HG03460 (cell line): ENCODE measurements around the gene COL5A2.

ENCODE experiments used
- ATAC-seq: cut with Tn5 transposase; IDR thresholded peaks from one replicate; pipeline ENCODE4 v1.9.1; 2021; ENCODE audit not compliant: unreplicated experiment

The COL5A2 gene

GRCh38 chr2:189109921-189110397, 69.6 kb downstream of the COL5A2 start:
- peak; percentile 93 for ATAC-seq

DNA sequence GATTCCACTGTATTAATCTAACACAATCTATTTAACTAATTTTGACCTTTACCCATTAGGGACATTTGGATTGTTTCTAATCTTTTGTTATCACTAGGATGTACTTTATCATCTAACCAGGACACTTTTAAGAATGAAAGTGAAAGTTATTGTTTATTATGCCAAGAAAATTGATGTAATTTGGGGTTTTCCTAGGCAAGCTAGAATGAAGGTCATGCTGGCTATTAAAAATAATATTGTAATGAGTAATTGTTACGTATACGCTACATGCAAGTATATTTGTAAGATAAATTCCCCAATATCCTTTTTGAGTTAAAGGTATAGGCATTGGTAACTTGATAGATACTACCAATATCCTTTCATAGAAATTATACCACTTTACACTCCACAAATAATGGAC, 74.6 kb downstream of the COL5A2 start:
- no peak for ATAC-seq

DNA sequence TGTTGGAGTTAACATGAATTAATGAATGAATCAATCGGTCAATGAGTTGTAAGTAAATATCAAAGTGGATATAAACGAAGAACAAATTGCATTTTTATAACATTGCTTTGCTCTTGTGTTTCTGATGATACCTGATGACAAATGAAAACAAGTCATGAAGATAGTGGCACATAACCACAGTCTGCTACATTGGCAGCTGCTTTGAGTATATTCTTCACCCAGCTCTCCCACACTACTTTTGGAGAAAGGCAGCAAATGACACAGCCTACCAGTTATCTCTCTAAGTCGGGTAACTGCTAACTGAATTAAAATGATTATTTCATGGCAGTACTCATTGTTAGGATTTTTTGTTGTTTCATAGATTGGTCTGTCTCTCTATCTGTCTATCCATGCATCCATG, 76.8 kb downstream of the COL5A2 start:
- no peak for ATAC-seq

DNA sequence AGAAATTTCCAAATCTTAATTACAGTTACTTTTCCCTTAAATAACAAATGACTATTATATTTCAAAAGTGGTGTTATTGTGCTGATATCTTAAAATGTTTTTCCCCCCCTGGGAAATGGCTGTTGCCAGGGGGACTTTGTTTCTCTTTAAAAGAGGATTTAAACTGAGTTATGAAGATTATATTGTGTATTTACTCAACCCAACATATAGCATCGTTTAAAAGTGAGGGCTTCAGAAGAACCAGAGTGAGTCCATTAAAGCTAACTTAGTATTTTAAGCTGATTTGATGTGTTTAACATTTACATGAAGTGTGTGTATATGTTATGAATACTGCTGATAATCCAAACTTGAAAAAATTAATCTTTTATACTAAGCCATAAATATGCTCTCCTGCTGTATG, 81.6 kb downstream of the COL5A2 start:
- ATAC-seq = no peak

DNA sequence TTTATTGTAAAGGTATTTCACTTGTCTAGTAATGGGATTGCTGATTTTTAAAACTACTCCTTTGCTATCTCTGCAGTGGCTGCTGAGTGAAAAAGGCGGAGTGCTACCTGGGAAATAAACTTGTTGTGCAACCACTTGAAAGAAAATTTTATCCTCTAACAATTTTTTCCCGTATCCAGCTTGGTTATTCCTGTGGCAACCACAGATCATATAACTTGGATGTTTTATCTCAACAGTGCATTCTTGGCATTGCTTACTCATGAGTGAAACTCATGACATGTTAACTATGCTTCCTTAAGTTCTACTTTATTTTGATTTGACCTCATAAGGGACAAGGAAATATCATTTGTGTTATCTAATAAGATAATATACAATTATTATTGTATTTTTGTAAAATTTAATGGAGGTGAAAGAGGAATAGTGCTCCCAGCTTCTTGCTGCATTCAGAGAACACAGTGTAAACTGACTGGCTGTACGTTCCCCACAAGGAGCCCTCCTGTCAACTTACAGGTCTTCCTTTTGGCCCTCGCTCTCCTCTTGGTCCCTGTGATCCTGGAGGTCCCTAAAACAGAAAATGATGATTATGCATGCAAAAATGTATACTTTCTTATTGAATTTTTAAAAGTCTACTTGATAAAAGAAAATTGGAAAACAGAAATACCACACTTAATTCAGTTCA, 82.7 kb downstream of the COL5A2 start:
- ATAC-seq = no peak

DNA sequence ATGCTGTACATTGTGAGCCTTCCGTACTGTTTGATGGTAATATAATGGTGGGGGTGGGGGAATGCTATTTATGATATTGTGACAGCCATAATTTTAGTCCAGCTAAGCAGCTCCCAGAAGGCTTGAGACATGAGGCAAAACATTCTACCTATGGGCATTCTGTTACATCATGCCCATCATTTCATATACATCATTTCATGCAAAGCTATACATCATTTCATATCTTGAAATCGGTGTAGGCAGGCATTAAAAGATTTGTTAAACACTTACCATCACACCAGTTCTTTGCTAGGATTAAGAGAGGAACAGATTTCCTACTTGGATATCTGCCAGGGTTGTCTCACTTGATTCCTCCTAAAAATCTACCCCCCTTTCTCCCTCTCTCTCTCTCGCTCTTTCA, 84.5 kb downstream of the COL5A2 start:
- no peak for ATAC-seq

- no peak for ATAC-seq
Measured at GRCh38 chr2:189092936-189093335, 86.6 kb downstream of the COL5A2 start.

GRCh38 chr2:189091253-189091652, 88.3 kb downstream of the COL5A2 start:
- no peak for ATAC-seq

GRCh38 chr2:189088591-189089205, 90.9 kb downstream of the COL5A2 start:
- ATAC-seq = no peak

DNA sequence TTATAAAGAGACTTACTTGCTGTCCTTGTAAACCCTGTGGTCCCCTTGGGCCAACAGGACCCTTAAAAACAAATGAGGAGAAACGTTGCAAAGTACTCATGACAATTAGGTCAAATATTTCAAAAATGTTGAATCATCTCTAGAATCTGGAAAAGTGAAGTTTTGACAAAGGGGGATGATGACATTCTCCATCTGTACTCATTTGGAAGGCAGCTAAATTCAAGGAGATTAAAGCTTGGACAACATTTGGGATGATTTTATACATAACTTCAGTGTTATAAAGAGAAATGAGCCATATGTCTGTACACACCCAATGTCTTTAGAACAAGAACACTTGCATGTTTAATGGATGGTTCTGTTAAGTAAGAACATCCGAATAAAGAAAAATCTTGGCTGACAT, 92.9 kb downstream of the COL5A2 start:
- no peak for ATAC-seq

GRCh38 chr2:189086250-189086649, 93.3 kb downstream of the COL5A2 start:
- ATAC-seq = no peak

GRCh38 chr2:189083606-189084005, 96.0 kb downstream of the COL5A2 start:
- ATAC-seq = no peak

DNA sequence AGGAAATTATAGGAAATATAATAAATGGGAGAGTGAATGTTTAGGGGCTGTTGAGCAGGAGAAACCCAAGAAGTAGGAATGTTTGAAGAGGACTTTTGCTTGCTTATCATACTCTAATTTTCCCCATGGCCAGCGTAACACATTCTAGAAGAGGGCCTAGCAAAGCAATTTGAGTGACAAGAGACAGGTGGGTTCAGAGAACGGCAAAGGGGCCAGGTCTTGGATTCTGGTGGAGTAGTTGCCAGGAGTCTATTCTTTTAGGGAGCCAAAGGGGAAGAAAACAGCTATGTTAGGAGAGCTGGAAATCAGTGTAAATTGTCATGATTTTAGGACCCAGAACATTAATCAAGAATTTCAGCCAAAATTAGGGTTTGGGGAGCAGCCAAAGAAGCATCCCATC, 96.5 kb downstream of the COL5A2 start:
- ATAC-seq = no peak

DNA sequence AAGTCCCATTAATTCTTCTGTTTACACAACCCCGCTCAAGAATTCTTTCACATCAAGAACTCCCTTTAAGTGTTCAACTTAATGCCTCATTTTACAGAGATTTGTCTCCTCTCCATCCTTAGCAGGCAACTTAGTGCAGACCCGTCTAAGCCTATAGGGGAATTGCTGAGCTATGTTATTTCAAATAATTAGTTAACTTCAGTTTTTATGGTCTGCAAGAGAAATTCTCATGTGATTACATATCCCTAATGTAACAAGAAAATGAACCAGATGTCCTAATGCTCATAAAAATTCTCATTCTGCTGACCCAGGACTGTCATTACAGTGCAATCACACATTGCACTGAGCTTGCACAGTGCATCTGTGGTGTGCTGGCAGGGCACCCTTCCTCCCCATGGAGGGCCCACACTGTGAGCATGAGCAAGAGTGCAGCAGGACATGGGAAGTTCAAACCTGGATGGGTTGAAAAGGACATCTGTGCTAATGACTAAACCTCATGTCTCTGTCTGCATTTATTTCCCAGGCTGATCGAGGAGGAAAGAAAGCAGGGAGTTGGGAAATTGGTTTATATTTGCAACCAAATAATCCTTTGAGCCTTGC, 97.1 kb downstream of the COL5A2 start:
- ATAC-seq = no peak

GRCh38 chr2:189076572-189076971, 103.0 kb downstream of the COL5A2 start:
- ATAC-seq = no peak

GRCh38 chr2:189076120-189076519, 103.4 kb downstream of the COL5A2 start:
- no peak for ATAC-seq

DNA sequence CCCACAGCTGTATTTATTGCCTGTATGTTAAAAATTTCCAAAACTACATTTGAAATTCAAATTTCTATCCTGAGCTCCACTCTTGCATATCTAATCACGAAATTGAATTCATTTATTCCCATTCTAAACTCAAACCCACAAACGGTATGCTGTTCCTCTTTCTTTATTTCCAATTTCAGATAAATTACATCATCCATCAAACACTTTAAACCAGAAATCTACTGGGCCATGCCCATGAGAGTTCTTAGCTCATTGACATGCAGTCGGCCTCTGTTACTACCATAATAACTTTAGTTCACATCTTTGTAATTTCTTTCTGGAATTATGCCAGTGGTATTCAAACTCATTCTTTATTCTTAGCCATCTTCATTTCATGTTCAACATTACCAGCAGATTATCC, 105.1 kb downstream of the COL5A2 start:
- ATAC-seq = no peak

DNA sequence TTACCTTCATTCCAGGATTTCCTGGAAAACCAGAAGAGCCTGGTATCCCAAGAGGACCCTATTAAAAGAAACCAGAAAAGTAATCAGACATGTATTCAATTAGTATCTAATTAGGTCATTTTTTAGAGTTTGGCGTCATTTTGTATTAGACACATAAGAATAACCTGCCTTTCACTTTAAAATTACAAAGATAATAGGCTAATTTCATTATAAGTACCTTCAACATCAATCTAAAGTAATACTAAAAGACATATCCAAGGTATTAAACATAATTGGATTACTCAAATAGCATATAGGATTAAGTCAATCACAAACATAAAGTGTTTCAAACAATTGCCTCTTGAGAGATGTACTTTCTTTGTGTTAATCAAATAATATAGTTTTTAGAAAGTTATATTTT, 107.5 kb downstream of the COL5A2 start:
- ATAC-seq = no peak

DNA sequence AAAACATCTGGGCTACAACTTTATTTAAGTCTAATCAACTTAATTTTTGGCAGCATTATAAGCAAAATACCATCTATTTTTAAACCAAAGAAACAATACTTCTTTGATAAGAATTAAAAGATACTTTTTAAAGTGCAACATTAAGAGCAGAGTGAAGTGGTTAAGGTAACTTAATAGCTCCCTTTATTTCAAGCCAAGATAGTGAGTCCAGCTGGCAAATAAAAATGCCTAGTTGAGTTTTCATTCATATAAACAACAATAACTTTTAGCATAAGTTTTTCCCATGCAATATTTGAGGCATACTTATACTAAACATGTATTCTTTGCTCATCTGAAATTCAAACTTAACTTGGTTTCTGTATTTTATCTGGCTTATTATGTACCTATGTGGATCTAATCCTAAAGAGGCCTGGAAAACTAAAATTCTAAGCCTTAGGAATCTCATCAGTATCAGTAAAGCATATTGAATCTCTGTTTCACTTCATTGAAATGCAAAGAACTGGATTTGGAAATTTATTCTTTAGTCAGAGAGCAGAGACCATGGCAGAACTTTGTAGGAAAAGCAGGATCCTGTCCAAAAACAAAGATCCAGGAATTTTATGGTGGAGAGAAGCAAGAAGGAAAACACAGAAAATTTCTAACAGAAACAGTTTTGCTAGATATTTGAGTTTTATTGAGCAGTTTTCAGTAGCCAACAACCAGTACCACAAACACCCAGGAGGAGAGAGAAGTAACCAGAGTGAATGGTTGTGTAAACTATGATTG, 109.5 kb downstream of the COL5A2 start:
- no peak for ATAC-seq

DNA sequence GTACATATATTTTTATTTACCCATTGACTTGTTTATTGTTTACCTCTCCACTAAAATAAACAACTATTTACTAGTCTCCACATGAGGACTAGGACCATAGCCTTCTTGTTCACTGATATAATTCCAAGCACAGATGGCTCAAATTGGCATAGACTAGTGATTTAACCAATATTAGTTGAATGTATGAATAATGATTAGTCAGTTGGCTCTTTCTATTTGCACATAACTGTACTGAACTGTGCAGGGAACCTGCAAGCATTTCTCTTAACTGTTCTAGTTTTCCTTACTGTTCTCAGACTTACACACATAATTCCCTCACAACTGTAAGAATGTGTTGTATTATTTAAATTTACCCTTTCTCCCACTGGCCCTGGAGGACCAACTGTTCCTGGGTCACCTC, 113.5 kb downstream of the COL5A2 start:
- ATAC-seq = no peak

GRCh38 chr2:189060096-189060642, 119.4 kb downstream of the COL5A2 start:
- no peak for ATAC-seq
